ENCODE measurements around the gene G6PC3.

GRCh38 chr17:44084131-44084538 is 13.6 kb downstream of the G6PC3 start:
- TF ChIP-seq YY1 (tag by site-specific recombination; IDR thresholded peaks at IDR 0.05): no peak
- TF ChIP-seq SCRT2 (tag by site-specific recombination; IDR thresholded peaks at IDR 0.05): no peak
